Hematopoietic multipotent progenitor cell treated with erythropoietin and hydrocortisone succinate and interleukin-3 and kit ligand, for 6 days (in vitro differentiated cells): ENCODE results near the gene SLC12A1.

Experiments
- DNase-seq: peaks from one replicate; pipeline ENCODE4 v3.0.0-alpha.2; 2015

SLC12A1 gene

GRCh38 chr15:48244921-48245320 is 38.8 kb downstream of the SLC12A1 start:
- no peak for DNase-seq

- no peak for DNase-seq
These were observed 42.3 kb downstream of the SLC12A1 start for GRCh38 chr15:48248414-48248813.

- DNase-seq = peak; percentile 73
These were observed 44.6 kb downstream of the SLC12A1 start for GRCh38 chr15:48250640-48251076.

- no peak for DNase-seq
These were observed 47.1 kb downstream of the SLC12A1 start for GRCh38 chr15:48253172-48253571.

- DNase-seq = no peak
These were observed 59.0 kb downstream of the SLC12A1 start for GRCh38 chr15:48265135-48265534.

- peak; percentile 4 for DNase-seq
These were observed 60.1 kb downstream of the SLC12A1 start for GRCh38 chr15:48266024-48266689.

GRCh38 chr15:48267766-48268165 is 61.7 kb downstream of the SLC12A1 start:
- no peak for DNase-seq

GRCh38 chr15:48273049-48273448 is 66.9 kb downstream of the SLC12A1 start:
- no peak for DNase-seq

GRCh38 chr15:48278666-48279065 is 72.6 kb downstream of the SLC12A1 start:
- no peak for DNase-seq

GRCh38 chr15:48279608-48280007 is 73.5 kb downstream of the SLC12A1 start:
- no peak for DNase-seq

- no peak for DNase-seq
These were observed 75.6 kb downstream of the SLC12A1 start for GRCh38 chr15:48281674-48282073.

GRCh38 chr15:48282216-48282615 is 76.1 kb downstream of the SLC12A1 start:
- DNase-seq = no peak

- no peak for DNase-seq
These were observed 77.5 kb downstream of the SLC12A1 start for GRCh38 chr15:48283396-48284145.

- DNase-seq = peak; percentile 82
These were observed 79.5 kb downstream of the SLC12A1 start for GRCh38 chr15:48285329-48286214.

- DNase-seq = no peak
These were observed 83.5 kb downstream of the SLC12A1 start for GRCh38 chr15:48289628-48290027.

GRCh38 chr15:48292458-48292857 is 86.4 kb downstream of the SLC12A1 start:
- DNase-seq = no peak

- DNase-seq = no peak
These were observed 91.6 kb downstream of the SLC12A1 start for GRCh38 chr15:48297668-48298067.

GRCh38 chr15:48298914-48299313 is 92.8 kb downstream of the SLC12A1 start:
- DNase-seq = no peak

GRCh38 chr15:48300038-48300437 is 93.9 kb downstream of the SLC12A1 start:
- DNase-seq = no peak

- no peak for DNase-seq
These were observed 98.3 kb downstream of the SLC12A1 start for GRCh38 chr15:48304398-48304797.

- DNase-seq = no peak
These were observed 100.5 kb downstream of the SLC12A1 start for GRCh38 chr15:48306639-48307038.

- DNase-seq = no peak
These were observed 101.5 kb downstream of the SLC12A1 start for GRCh38 chr15:48307586-48307985.

- no peak for DNase-seq
These were observed 103.6 kb downstream of the SLC12A1 start for GRCh38 chr15:48309740-48310139.
